SIG-M5 treated with dmso at 0.1 percent for 504 hours (cell line): ENCODE data around the gene CAMK2B.
"Not testable (repeated sequence)": the region's sequence is repeated elsewhere in the genome, so short reads cannot be mapped to it uniquely, and the experiment has no call there.

Source experiments
- DNase-seq: peaks from one replicate; lab custom pipeline; 2025; ENCODE audit not compliant: unreplicated experiment; lab: John Stamatoyannopoulos, UW

The CAMK2B gene

DNA sequence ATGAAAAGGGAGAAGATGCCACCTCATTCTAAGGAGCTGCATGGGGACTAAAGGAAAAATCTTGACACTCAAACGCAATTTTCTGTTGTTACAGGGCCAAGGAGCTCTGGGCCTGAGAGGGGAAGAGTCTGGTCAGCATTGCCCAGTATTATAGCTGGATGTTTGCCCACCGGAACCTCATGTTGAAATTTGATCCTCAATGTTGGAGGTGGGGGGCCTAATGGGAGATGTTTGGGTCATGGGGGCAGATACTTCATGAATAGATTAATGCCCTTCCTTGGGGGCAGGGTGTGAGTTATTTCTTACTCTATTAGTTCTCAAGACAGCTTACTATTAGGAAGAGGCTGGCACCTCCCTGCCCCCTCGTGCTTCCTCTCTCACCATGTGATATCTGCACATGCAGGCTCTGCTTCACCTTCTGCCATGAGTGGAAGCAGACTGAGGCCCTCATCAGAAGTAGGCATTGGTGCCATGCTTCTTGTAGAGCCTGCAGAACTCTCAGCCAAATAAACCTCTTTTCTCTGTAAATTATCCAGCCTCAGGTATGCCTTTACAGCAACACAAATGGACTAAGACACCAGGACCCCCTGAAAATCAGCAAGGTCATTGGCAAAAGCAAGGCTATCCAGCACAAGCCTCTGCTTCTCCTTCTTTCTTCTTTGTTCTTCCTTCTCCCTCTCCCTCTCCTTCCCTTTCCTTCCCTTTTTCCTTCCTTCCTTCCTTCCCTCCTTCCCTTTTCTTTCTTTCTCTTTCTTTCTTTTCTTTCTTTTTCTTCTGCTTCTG is 151.3 kb downstream of the CAMK2B start:
- DNase-seq, result no peak

DNA sequence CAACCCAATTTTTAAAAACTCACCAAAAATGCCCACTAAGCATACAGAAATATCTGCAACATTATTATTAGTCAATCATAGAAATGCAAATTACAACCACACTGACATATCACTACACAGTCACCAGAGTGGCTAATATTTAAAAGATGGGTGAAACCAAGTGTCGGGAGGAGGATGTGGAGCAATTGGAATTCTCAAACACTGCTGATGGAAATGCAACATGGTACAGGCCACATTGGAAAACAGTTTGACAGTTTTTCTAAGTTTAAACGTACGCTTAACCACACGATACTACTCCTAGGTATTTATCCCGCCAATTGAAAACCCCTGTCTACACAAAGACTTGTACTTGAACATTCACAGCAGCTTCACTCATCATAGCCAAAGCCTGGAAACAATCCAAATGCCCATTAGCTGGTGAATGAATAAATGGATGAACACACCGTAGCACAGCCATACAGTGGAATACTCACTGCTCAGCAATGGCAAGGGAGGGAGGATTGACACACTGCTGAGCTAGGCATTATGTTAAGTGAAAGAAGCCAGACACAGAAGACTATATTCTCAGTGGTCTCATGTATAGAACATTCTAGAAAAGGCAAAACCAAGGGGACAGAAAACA is 152.5 kb downstream of the CAMK2B start:
- DNase-seq, result no peak

DNA sequence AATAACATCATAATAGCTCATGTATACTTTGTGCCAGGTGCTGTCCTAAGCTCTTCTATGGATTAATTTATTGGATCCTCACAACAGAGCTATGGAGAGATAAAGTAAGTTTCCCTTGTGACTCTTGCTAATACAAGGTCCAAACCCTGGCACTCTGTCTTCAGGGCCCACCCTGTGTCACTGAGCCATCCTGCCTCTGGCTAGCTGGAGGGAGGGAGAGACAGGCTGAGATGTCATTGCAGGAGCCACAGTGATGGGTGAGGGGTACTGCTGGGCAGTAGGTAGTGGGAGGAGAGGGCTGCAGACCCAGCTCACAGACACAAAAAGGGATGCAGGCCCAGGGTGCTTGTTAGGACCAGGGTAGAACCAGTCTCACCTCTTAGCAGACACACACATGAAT is 153.0 kb downstream of the CAMK2B start:
- no peak for DNase-seq

DNA sequence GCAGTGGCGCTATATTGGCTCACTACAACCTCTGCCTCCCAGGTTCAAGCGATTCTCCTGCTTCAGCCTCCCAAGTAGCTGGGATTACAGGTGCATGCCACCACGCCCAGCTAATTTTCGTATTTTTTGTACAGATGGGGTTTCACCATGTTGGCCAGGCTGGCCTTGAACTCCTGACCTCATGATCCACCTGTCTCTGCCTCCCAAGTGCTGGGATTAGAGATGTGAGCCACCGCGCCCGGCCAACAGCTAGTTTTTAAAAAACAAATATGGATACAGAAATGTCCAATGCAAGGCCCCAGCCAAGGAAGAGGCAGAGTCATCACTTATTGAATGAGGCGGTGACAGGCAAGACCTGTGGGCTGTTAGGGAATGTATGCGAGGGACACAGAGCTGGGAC is 153.5 kb downstream of the CAMK2B start:
- not testable (repeated sequence) for DNase-seq

DNA sequence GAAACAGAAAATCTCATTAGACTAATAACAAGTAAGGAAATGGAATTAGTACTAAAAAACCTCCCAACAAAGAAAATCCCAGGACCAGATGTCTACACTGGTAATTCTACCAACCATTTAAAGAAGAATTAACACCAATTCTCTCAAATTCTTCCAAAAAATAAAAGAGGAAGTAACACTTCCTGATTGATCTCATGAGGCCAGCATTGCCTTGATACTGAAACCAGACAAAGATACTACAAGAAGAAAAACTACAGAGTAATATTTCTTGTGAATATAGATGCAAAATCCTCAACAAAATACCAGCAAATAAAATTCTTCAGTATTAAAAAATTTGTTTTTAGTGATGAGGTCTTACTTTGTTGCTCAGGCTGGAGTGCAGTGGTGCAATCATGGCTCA is 157.5 kb downstream of the CAMK2B start:
- peak; percentile 37 for DNase-seq
